ENCODE data around the gene CSMD2. TPM values are rescaled to one million over a fixed set of nuclear protein-coding genes. Genes with fewer than 3 reads are reported as not detected.

CSMD2 gene
- polyA plus RNA-seq, 3 donors, result 0.84 to 1.3 (median 1.0) TPM

DNA sequence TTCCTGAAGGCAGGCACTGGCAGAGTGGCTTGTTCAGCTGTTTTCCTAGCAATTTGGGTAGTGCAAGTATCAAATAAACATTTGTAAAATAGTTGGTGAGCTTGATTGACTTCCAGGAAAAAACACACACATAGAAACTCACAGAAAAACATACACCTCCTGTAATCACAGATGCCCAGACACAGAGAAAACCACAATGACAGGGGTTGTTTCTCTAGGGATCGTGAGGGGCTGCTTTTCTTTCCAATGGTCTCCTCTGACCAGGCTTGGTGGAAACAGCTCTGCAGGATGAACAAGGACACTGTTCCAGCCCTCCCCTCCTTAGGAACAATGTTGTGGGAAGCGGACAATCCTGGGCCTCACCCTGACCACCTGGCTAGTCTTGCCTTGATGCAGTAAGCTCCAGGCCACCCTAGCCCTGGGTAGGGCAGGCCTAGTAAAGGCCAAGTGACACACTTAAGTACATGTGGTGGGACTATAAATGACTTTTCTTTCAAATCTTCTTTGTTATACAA, 443.7 kb downstream of the CSMD2 start:
- DNase-seq (ENCODE audit: extremely low read depth in 1 of 11, low read depth in 9 of 11, low spot score in 4 of 11), result no peak

DNA sequence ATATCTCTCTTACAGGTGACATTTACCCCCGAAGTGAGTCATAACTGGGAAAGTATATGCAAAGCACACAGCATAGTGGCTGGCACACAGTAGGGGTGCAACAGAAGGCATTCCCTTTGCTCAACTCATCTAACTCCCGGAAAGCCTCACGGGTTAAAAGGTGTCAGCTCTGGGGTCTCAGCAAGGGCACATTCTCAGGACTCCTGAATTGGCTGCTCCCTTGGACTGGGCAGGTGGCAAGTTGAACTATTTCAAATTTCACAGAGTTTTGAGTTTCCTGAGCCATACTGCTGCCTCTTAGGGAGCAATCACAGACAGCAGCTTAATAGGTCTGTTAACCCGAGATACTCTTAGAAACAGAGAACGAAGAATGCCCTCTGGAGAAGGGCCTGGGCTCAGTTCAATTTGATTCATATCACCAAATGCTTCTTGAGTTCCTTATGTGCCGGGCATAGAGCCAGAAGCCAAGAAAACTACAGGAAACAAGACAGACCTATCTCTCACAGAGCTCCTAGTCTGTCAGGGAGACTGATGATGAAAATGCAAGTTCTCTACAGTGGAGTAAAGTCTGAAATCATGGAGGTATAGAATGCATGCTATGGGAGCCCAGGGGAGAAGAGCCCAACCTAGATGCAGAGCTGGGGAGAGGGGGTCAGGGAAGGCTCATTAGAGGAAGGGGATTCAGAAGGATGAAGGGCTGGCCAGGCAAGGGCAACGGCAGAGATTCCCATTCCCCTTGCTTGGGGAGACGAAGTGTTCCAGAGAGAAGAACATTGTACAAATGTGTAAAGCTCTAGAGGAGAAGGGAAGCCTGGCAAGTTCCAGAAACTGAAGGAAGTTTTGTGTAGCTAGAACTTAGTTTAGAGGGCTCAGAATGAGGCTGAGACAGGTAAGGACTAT, 445.0 kb downstream of the CSMD2 start:
- DNase-seq (ENCODE audit: extremely low read depth in 1 of 11, low read depth in 9 of 11, low spot score in 4 of 11), result no peak

GRCh38 chr1:33719326-33719725, 445.7 kb downstream of the CSMD2 start:
- no peak for DNase-seq (ENCODE audit: extremely low read depth in 1 of 11, low read depth in 9 of 11, low spot score in 4 of 11)

GRCh38 chr1:33718186-33718585, 446.8 kb downstream of the CSMD2 start:
- no peak for DNase-seq (ENCODE audit: extremely low read depth in 1 of 11, low read depth in 9 of 11, low spot score in 4 of 11)

DNA sequence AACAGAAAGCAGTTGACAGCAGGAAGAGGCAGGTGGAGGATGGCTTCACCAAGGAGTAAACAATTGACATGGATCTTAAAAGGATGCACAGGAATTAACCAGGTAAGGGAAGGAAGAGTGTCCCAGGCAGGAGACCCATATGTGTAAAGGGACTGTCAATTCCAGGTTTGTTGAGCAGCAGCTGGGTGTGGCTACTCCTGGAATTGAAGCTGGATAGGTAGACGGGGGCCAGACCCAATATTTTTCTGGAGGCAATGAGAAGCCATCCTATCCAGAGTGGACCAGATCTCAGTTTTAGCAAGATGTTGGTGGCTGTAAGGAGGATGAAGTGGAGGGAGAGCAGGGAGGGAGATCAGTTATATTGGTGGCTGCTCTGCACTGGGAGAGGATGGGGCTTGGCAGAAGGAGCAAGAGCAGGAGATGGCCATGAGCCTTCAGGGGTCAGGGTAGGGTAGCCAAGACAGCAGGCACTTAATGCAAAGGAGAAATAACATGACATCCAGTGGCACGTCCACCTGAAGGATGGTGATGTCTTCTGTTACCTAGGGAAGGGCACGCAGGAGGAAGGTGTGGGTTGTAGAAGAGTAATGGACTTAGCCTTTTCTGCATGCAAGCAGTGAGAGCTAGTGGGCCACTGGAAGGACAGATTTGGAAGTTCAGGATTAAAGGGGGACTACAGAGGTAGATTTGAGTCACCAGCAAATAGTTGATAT, 447.9 kb downstream of the CSMD2 start:
- no peak for DNase-seq (ENCODE audit: extremely low read depth in 1 of 11, low read depth in 9 of 11, low spot score in 4 of 11)

DNA sequence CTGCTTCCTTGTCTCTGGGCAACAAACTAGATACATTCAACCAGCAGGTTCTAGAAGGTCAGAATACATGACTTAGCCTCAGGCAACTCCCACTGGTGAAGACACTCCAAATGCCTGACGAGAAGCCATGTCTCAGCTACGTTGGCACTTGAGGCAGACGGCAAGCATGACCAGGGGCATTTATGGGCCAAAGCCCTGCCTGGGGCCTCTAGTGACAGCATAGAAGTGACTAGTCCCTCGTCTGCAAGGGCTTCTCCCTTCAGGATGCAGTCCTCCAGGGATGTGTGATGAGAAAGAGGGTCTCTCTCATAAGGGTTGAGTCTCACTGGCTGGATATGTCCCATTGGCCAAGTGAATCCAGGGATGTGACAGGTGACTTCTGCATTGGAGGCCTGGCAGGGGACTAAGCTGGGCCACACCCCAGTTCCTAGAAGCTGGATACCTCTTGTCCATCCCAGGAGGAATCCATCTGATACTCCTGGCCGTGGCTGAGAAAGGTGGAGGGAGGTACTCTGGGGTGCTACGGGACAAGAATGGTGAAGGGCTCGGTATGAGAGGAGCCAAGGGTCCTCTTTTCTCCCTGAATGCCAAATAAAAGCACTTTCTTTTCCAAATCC, 449.7 kb downstream of the CSMD2 start:
- DNase-seq (ENCODE audit: extremely low read depth in 1 of 11, low read depth in 9 of 11, low spot score in 4 of 11), result no peak

GRCh38 chr1:33714421-33714820, 450.6 kb downstream of the CSMD2 start:
- no peak for DNase-seq (ENCODE audit: extremely low read depth in 1 of 11, low read depth in 9 of 11, low spot score in 4 of 11)

DNA sequence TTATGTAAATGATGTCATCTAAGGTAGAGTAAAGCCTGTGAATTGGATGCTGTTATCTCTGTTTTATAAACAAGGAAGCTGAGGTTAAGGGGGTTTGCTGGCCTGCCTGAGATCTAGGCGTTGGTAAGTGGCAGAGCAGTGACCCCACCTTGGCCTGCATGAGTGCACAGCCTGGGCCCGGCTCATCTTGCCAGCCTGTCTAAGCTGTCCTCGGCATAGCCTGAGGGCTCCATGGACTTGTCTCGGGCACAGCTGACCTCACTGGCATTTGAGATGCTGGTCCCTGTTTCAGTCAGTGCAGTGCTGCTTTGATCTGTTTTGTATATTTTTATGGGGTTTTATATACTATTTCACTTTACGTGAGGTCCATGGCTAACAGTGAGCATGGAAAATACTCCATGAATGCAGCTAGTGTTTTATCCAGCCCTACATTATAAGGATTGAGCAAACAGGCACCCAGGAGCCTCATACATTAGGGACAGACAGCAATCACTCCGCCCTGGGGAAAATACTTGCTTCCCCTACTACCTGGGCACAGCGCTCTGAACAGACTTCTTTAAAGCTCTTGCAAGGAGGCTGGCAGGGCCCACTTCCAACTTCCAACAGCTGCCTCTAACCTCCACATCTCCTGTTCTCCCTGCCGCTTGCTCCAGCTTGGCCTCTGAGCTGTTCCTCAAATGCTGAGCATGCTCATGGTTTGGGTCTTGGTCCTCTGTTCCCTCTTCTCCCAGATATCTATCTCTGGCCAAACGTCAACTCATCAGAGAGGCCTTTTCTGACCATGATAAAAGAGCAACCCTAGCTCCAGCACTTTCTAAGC, 451.8 kb downstream of the CSMD2 start:
- DNase-seq (ENCODE audit: extremely low read depth in 1 of 11, low read depth in 9 of 11, low spot score in 4 of 11), result no peak

DNA sequence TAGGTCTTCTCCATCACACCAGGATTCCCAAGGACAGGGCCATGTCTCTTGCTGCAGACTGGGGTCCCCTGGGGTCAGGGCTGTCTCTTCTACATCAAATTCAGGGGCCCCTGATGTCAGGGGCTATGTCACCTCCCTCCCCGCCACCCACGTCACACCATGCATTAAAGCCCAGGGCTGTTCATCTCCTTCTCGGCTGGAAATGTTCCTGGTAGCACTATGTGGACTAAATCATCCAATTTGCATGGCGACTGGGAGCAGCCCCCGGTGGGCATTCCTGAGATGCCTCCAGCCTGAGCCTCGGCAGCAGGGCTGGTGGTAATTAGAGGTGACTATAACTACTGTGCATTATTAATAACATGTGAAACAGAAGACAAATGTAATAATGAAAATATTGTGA, 452.8 kb downstream of the CSMD2 start:
- no peak for DNase-seq (ENCODE audit: extremely low read depth in 1 of 11, low read depth in 9 of 11, low spot score in 4 of 11)

- DNase-seq (ENCODE audit: extremely low read depth in 1 of 11, low read depth in 9 of 11, low spot score in 4 of 11), result no peak
These were observed 453.5 kb downstream of the CSMD2 start for GRCh38 chr1:33711511-33711910.

DNA sequence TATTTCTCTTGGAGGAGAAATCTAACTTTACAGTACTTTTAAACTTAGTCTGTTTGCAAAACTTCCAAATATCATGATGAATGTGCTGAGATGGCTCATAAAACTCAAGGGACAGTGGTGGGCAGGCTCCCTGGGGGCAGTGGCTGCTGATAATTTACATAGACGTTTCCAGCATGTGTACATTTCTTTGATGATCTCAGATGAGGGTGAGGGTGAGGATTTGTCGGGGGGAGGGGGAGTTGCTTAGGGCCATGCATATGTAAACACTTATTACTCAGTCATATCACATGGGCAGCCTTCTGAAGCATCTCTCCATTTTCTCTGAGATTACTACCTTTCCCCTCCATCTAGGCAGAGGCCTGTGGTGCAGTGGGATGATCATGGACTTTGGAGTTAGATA, 454.1 kb downstream of the CSMD2 start:
- no peak for DNase-seq (ENCODE audit: extremely low read depth in 1 of 11, low read depth in 9 of 11, low spot score in 4 of 11)

GRCh38 chr1:33709783-33710718, 455.0 kb downstream of the CSMD2 start:
- DNase-seq (ENCODE audit: extremely low read depth in 1 of 11, low read depth in 9 of 11, low spot score in 4 of 11), result no peak

DNA sequence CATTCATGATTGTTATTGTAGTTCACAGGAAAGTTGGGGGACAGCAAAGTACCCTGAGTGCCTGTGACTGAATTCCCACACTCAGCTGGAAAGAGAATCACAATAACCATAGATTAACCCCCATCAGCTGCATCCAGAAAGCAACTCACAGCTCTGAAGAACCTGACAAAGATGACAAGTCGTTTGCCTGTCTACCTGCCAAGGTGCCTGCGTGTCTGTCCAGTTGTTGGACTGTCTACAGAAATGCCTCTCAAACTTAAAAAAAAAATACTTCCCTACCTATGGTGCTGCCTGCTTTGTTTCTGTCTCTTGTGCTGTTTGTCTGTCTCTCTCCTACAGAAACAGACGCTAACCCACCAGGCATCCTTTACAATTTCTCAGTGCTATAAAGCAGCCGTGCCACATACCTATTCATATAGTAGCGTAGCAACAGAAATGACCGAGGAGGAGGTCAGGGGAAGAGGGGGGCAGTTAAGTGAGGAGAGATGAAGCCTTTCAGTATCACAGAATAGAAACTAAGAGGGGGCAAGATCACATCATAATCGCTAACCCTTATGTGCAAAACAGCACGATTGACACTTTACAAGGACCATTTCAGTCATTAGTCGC, 455.8 kb downstream of the CSMD2 start:
- no peak for DNase-seq (ENCODE audit: extremely low read depth in 1 of 11, low read depth in 9 of 11, low spot score in 4 of 11)

DNA sequence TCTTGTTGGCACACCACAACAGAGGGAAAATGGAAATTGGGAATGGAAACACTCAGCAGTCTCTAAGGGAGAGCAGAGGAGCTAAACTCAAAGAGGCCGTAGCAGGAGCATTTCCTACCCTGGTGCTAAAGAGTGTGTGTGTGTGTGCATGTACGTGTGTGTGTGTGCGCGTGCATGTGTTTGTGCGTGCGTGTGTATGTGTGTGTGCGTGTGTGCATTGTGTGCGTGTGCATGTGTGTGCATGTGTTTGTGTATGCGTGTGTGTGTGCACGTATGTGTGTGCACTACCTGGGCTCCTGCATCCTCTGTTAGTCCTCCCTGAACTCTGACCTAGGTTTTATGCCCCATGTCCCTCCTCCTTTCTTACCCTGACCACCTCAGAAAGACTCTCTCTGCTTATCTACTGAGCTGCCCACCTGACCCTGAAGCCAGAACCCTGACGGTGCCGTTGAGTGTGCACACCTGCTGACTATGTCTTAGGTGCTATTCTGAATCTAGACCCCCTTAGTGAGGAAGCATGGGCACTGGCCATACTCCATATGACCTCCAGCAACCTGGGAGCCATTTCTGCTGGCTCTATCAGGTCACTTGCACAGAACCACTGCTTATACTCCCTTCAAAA, 458.3 kb downstream of the CSMD2 start:
- no peak for DNase-seq (ENCODE audit: extremely low read depth in 1 of 11, low read depth in 9 of 11, low spot score in 4 of 11)

DNA sequence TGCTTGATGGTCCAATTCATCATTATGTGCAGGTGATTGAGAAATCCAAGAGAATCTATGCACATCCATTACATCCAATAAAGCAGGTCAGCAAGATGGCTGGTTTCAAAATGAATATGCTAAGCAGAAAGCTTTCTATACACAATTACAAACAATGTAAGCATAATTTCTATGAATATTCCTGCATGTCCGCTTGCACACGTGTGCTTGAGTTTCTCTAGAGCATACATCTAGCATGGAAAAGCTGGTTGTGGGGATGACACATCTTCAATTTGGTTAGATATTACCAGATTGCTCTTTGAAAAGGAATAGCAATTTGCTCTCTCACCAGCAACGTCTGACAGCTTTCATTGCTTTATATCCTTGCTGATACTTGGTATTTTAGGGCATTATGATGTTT, 461.6 kb downstream of the CSMD2 start:
- no peak for DNase-seq (ENCODE audit: extremely low read depth in 1 of 11, low read depth in 9 of 11, low spot score in 4 of 11)

GRCh38 chr1:33698361-33699035, 466.5 kb downstream of the CSMD2 start:
- no peak for DNase-seq (ENCODE audit: extremely low read depth in 1 of 11, low read depth in 9 of 11, low spot score in 4 of 11)

- DNase-seq (ENCODE audit: extremely low read depth in 1 of 11, low read depth in 9 of 11, low spot score in 4 of 11), result no peak
These were observed 467.2 kb downstream of the CSMD2 start for GRCh38 chr1:33697816-33698215.

All from renal cortex interstitium (tissue), 11 donors.